Effector memory CD4-positive, alpha-beta T cell (primary cell): Measurements from ENCODE around the gene RCAN1.
"Not testable (repeated sequence)": the region's sequence is repeated elsewhere in the genome, so short reads cannot be mapped to it uniquely, and the experiment has no call there.

ENCODE experiments used
- DNase-seq, 3 donors: peaks; one replicate each; pipeline ENCODE4 v3.0.0-alpha.2; 2020
- H3K27ac ChIP-seq: 2 replicates; pipeline ENCODE4 v1.7.0; 2013; ENCODE audit warnings: mild to moderate bottlenecking, low read length, moderate library complexity; ENCODE audit not compliant: insufficient read depth, poor library complexity, severe bottlenecking
- H3K27me3 ChIP-seq: replicated peaks from 2 replicates; pipeline ENCODE4 v1.7.0; 2013; ENCODE audit warnings: mild to moderate bottlenecking, low read length; ENCODE audit not compliant: insufficient read depth, control insufficient read depth, poor library complexity, severe bottlenecking
- H3K36me3 ChIP-seq: 2 replicates; pipeline ENCODE4 v1.7.0; 2013; ENCODE audit warnings: mild to moderate bottlenecking, low read length, moderate library complexity; ENCODE audit not compliant: control insufficient read depth, insufficient read depth
- H3K4me1 ChIP-seq: 2 replicates; pipeline ENCODE4 v1.7.0; 2013; ENCODE audit warnings: low read length, mild to moderate bottlenecking; ENCODE audit not compliant: control insufficient read depth, insufficient read depth, poor library complexity, severe bottlenecking
- H3K4me3 ChIP-seq: 2 replicates; pipeline ENCODE4 v1.7.0; 2013; ENCODE audit warnings: low read length, low read depth, mild to moderate bottlenecking; ENCODE audit not compliant: insufficient read depth, poor library complexity, severe bottlenecking
- H3K9me3 ChIP-seq: 2 replicates; pipeline ENCODE4 v1.7.0; 2013; ENCODE audit warnings: mild to moderate bottlenecking, low read length, moderate library complexity; ENCODE audit not compliant: control insufficient read depth

Gene RCAN1

DNA sequence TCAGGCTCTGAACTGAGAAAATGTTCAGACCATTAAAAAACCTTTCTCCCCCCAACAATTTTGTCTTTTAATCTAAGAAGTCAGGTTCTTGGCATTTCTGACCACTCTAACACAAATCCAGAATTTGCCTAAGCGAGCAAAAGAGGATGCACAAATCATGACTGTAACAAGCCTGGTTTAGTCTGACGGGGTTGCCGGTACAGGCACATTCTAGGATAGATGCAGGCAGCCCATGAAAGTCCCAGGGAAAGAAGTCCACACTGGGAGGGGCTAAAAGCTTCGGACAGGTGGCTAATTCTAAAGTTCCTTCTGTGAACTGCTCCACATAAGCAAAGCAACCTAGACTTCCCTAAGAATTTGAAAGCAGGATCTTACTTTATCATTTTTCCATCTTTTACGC is 54.9 kb downstream of the RCAN1 start:
- Histone ChIP-seq H3K4me3 (no peak overlapping the region), H3K36me3 (no peaks in the 10 kb centered on the region), H3K27me3 (no peaks in the 10 kb centered on the region), H3K9me3 (no peaks in the 10 kb centered on the region), H3K4me1 (no peaks in the 10 kb centered on the region), H3K27ac (no peak overlapping the region)
- DNase-seq = no peak

DNA sequence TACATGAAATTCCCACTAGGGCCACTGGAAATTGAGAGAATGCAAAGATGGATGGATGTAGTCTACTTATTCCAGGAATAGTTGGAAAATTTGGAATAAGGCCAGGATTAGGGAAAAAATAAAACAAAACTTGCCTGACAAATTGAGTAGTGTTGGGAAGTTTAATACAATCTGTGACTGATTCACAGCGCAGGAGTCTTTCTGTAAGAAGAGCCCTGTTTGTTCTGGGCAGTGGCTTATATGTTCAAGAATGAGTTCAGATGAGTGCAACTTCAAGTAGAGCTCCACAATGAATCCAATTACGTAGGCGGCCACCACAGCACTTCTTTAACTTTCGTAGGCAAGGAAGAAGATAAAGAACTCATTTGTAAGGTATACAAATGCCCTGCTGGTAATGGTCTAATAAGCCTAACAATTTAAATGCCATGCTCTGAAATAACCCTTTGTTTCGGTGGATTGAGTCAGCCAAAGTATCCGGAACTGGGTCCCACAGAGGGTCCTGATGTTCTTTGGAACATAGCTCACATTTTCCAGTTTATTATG is 55.8 kb downstream of the RCAN1 start:
- no peak overlapping the region for H3K27ac ChIP-seq
- no peaks in the 10 kb centered on the region for H3K36me3 ChIP-seq
- no peaks in the 10 kb centered on the region for H3K27me3 ChIP-seq
- no peak overlapping the region for H3K4me3 ChIP-seq
- DNase-seq = no peak
- H3K9me3 ChIP-seq = no peaks in the 10 kb centered on the region
- no peaks in the 10 kb centered on the region for H3K4me1 ChIP-seq

DNA sequence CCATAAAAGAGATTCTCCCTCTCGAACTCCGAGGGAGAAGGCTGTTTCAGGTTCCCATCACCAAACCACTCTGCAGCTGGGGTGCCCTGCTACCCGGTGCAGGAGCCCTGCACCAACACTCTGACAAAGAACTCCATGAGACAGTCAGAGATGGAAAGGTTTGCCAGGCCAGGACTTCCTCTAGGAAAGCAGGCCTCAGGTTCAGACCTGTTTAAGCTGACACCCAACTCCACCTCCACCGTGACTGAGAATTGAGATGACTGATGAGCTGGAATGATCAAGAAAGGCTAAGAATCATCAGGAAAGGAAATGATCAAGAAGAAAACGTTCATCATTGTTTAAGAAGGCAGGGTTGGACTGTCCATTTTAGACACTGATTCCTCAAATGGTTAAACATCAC is 56.7 kb downstream of the RCAN1 start:
- Histone ChIP-seq H3K27ac (no peak overlapping the region), H3K9me3 (no peaks in the 10 kb centered on the region), H3K27me3 (no peaks in the 10 kb centered on the region), H3K36me3 (no peaks in the 10 kb centered on the region), H3K4me3 (no peak overlapping the region), H3K4me1 (no peaks in the 10 kb centered on the region)
- DNase-seq = no peak

DNA sequence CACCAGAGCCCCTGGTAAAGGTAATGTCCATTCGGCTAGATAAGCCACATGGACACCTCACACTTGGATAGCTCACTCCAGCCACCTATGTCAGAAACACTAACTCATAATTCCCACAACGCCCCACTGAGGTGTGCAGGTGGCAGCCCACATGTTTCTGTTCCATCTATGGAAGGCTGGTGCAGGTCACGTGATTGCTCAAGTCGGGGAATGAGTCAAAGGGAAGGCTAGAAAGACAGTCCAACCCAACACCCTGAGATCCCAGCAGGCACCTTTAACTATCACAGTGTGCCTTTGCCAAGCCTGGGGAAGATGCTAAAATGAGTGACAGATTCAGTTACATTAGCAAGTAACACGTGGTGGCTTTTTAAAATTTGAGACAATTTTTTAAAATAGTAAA is 57.7 kb downstream of the RCAN1 start:
- Histone ChIP-seq H3K9me3 (no peaks in the 10 kb centered on the region), H3K27me3 (no peaks in the 10 kb centered on the region), H3K36me3 (no peaks in the 10 kb centered on the region), H3K4me1 (no peaks in the 10 kb centered on the region), H3K27ac (no peak overlapping the region), H3K4me3 (no peak overlapping the region)
- no peak for DNase-seq

DNA sequence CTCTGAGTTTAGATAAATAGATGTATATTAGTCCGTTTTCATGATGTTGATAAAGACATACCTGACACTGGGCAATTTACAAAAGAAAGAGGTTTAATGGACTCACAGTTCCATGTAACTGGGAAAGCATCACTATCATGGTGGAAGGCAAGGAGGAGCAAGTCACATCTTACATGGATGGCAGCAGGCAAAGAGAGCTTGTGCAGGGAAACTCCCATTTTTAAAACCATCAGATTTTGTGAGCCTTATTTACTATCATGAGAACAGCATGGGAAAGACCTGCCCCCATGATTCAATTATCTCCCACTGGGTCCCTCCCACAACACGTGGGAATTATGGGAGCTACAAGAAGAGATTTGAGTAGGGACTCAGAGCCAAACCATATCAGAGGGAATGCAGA is 60.2 kb downstream of the RCAN1 start:
- H3K9me3 ChIP-seq, H3K27me3 ChIP-seq, H3K4me3 ChIP-seq, H3K27ac ChIP-seq, DNase-seq, H3K4me1 ChIP-seq, H3K36me3 ChIP-seq: not testable (repeated sequence)

DNA sequence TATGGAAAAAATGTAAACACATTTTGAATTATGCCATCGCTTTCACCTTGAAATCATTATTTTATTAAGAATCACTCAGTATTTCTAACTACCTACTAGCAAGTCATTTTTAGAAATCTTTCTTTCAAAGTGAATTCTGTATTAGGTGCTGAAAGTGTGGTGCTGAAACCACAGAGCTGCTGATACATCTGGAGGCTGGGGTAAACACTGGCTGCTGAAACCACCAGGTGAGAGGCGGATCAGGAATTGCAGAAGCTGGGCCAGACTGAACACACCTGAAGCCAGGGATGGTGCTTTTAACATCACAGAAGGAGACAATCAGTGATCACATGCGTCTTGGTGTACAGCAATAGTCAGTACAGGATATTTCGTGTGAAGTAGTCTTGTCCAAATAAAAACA is 60.7 kb downstream of the RCAN1 start:
- Histone ChIP-seq H3K4me1 (no peaks in the 10 kb centered on the region), H3K4me3 (no peak overlapping the region), H3K36me3 (no peaks in the 10 kb centered on the region), H3K27ac (no peak overlapping the region), H3K27me3 (no peaks in the 10 kb centered on the region), H3K9me3 (no peaks in the 10 kb centered on the region)
- no peak for DNase-seq

- DNase-seq = no peak
- no peaks in the 10 kb centered on the region for H3K4me1 ChIP-seq
- no peak overlapping the region for H3K27ac ChIP-seq
- H3K4me3 ChIP-seq = no peak overlapping the region
- no peaks in the 10 kb centered on the region for H3K9me3 ChIP-seq
- no peaks in the 10 kb centered on the region for H3K27me3 ChIP-seq
- no peaks in the 10 kb centered on the region for H3K36me3 ChIP-seq
Measured at GRCh38 chr21:34553151-34553952, 61.6 kb downstream of the RCAN1 start.

DNA sequence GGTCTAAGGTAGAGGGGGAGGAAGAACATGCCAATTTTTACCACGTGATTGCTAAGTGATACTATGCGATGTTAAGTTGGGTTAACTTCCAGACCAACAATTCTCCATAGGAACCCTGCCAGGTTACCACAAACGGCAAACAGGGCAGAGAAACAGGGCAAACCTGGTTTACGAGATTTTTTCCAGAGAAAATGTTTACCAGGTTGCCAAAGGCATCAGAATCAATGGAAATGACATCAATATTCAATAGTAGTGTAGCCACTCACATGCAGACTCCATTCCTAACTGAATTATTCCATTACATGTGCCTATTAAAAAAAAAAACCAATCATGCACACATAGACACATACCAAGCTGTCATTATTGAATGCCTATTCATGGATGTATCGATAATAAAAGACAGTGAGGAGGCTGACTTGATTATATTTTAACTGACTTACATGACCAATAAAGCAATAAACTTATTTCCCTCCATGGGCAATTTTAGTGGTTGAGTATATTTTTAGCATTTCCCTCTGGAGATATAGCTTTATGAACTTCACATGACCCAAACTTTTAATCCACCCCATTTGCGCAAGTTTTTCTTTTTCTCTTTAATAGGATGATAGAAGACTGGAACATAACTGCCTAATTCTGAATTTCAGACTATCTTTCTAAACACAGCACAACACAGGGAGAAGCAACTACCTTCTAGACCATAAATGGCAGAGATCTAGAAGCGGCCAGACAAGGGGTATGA is 62.4 kb downstream of the RCAN1 start:
- Histone ChIP-seq H3K9me3 (no peaks in the 10 kb centered on the region), H3K36me3 (no peaks in the 10 kb centered on the region), H3K27ac (no peak overlapping the region), H3K27me3 (no peaks in the 10 kb centered on the region), H3K4me1 (no peaks in the 10 kb centered on the region), H3K4me3 (no peak overlapping the region)
- no peak for DNase-seq

GRCh38 chr21:34550182-34550799 is 64.6 kb downstream of the RCAN1 start:
- Histone ChIP-seq H3K9me3 (no peaks in the 10 kb centered on the region), H3K27me3 (no peaks in the 10 kb centered on the region), H3K4me3 (no peak overlapping the region), H3K36me3 (no peaks in the 10 kb centered on the region), H3K27ac (no peak overlapping the region), H3K4me1 (no peaks in the 10 kb centered on the region)
- DNase-seq = no peak
